ENCODE data around the gene MIGA2. TPM values are rescaled to one million over a fixed set of nuclear protein-coding genes. Genes with fewer than 3 reads are reported as not detected.
A peak's percentile ranks its signal among the peaks of the same experiment; 100 is the strongest.

MIGA2 gene
- total and polyA plus RNA-seq, 7 experiments from 2014 or later, result 7.1 to 73.4 (median 60.2) TPM

DNA sequence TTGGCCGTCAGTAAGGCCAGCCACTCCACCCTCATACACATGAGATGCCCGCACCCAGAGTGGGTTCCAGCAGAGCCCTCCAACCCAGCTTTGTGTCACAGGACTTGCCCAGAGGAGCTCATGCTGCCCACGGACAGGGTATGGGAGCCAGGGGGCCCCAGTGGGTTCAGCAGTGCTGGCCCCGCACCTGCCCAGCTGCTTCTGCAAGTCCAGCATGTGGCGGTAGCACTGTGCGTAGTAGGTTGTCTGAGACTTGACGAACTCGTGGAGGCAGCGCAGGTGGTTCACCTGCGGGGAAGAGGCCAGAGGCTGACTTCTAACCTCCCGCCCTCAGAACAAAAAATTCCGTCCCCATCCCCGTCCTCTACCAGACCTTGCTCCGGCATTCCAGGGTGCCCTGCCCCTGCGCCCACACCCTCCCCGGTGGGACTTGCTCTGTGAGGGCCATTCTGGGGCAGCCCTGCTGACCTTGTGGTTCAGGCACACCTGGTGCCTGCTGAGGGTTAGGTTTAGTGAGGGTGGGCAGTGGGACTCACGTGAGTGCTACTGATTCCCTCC, 26.8 kb upstream of the MIGA2 start:
- Mint-ChIP-seq H3K27me3 (no peaks in the 10 kb centered on the region), H3K4me1 (peaks cover 0 to 4% (median 0%) of the 10 kb centered on the region in 7 donors), H3K4me3 (no peak overlapping the region), H3K27ac (peak overlapping the region in 1 of 9 donors; percentile 56), H3K36me3 (peaks cover 0 to 14% (median 4%) of the 10 kb centered on the region in 5 donors), H3K9me3 (no peaks in the 10 kb centered on the region)
- CTCF ChIA-PET, result no interaction called here
- Histone ChIP-seq H3K4me3 (ENCODE audit: low read length) (no peak overlapping the region), H3K9me3 (ENCODE audit: control insufficient read depth in 2 of 3, low read length in 3 of 3) (no peaks in the 10 kb centered on the region), H3K27me3 (ENCODE audit: control insufficient read depth in 2 of 2, insufficient read depth in 2 of 2, low read length in 2 of 2) (no peaks in the 10 kb centered on the region), H3K36me3 (ENCODE audit: control insufficient read depth in 2 of 3, insufficient read depth in 3 of 3, low read length in 3 of 3) (peaks cover 0 to 99% (median 13%) of the 10 kb centered on the region in 3 experiments), H3K4me1 (ENCODE audit: control insufficient read depth in 2 of 2, insufficient read depth in 2 of 2, low read length in 2 of 2) (no peaks in the 10 kb centered on the region), H3K27ac (ENCODE audit: low read depth, low read length) (no peak overlapping the region)
- DNase-seq (no peak), ATAC-seq (no peak)
- POLR2A ChIA-PET, result no interaction called here
- intact Hi-C loops (cut with micrococcal nuclease), result no loop called here

DNA sequence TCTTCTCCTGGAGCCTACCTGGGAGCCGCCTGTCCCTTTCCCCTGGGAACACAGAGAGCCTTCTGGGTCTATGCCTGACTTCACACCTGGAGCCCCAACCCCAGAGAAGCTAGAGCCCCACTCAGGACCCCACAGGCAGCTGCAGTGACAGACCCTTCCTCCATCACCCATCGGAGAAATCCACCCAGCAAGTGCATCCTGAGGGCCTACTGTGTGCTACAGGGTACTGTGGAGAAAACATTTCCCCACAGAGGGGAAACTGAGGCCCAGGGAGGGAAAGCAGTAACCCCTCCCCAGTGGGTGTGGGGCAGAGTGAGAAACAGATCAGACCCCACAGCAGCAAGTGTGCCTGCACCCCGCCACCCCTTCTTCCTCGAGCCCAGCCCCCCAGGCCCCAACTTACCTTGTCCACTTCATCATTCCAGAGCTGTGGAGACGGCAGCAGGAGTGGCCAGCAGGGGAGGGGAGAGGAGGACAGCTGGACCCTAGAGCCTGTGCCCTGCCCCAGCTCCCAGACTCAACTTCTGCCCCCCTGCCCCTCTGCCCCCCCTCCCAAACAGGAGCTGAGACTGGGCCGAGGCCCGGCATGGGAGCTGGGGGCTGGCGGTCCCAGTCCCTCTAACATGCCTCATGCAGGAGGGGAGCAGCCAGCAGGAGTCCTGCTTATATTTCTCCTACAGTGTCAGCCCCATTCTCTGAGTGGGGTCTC, 26.0 kb upstream of the MIGA2 start:
- H3K27ac ChIP-seq (ENCODE audit: low read depth, low read length), result no peak overlapping the region
- H3K4me1 ChIP-seq (ENCODE audit: control insufficient read depth in 2 of 2, insufficient read depth in 2 of 2, low read length in 2 of 2), result no peaks in the 10 kb centered on the region
- intact Hi-C loops (cut with micrococcal nuclease), result no loop called here
- ChIA-PET POLR2A (no interaction called here), CTCF (no interaction called here)
- Mint-ChIP-seq H3K9me3 (no peaks in the 10 kb centered on the region), H3K27ac (no peak overlapping the region), H3K36me3 (peaks cover 0 to 11% (median 4%) of the 10 kb centered on the region in 5 donors), H3K4me3 (no peak overlapping the region), H3K4me1 (peaks cover 0 to 4% (median 0%) of the 10 kb centered on the region in 7 donors), H3K27me3 (no peaks in the 10 kb centered on the region)
- no peak overlapping the region for H3K4me3 ChIP-seq (ENCODE audit: low read length)
- DNase-seq (no peak), ATAC-seq (no peak)
- no peaks in the 10 kb centered on the region for H3K27me3 ChIP-seq (ENCODE audit: control insufficient read depth in 2 of 2, insufficient read depth in 2 of 2, low read length in 2 of 2)
- H3K9me3 ChIP-seq (ENCODE audit: control insufficient read depth in 2 of 3, low read length in 3 of 3), result no peaks in the 10 kb centered on the region
- H3K36me3 ChIP-seq (ENCODE audit: control insufficient read depth in 2 of 3, insufficient read depth in 3 of 3, low read length in 3 of 3), result peaks cover 0 to 98% (median 19%) of the 10 kb centered on the region in 3 experiments

DNA sequence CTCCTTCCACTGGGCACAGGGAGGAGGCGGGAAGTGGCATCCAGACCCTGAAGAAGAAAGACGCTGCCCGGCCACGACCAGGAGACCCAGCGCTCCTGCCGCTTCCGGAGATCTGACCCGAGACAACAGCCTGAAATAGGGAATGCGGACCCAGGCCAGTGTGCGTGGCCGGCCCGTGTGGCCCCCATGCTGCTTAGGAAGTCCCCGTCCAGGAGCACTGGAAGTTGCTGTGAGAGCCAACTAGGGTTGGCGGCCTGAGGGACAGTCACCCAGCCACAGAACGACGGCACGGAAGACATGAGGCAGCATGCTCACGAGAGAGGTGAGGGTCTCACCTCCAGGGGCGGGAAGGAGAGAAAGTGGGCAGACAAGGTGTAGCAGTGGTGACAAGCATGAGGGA, 25.3 kb upstream of the MIGA2 start:
- Histone ChIP-seq H3K27ac (ENCODE audit: low read depth, low read length) (no peak overlapping the region), H3K27me3 (ENCODE audit: control insufficient read depth in 2 of 2, insufficient read depth in 2 of 2, low read length in 2 of 2) (no peaks in the 10 kb centered on the region), H3K4me3 (ENCODE audit: low read length) (no peak overlapping the region), H3K36me3 (ENCODE audit: control insufficient read depth in 2 of 3, insufficient read depth in 3 of 3, low read length in 3 of 3) (peaks cover 0 to 94% (median 19%) of the 10 kb centered on the region in 3 experiments), H3K9me3 (ENCODE audit: control insufficient read depth in 2 of 3, low read length in 3 of 3) (no peaks in the 10 kb centered on the region), H3K4me1 (ENCODE audit: control insufficient read depth in 2 of 2, insufficient read depth in 2 of 2, low read length in 2 of 2) (no peaks in the 10 kb centered on the region)
- no peak overlapping the region for H3K27ac Mint-ChIP-seq
- H3K36me3 Mint-ChIP-seq, result peaks cover 0 to 8% (median 4%) of the 10 kb centered on the region in 5 donors
- ATAC-seq (no peak), DNase-seq (no peak)
- intact Hi-C loops (cut with micrococcal nuclease), result no loop called here
- H3K4me1 Mint-ChIP-seq, result peaks cover 0 to 4% (median 0%) of the 10 kb centered on the region in 7 donors
- ChIA-PET POLR2A (no interaction called here), CTCF (no interaction called here)
- no peaks in the 10 kb centered on the region for H3K9me3 Mint-ChIP-seq
- no peak overlapping the region for H3K4me3 Mint-ChIP-seq
- no peaks in the 10 kb centered on the region for H3K27me3 Mint-ChIP-seq

GRCh38 chr9:129011761-129012181, 24.7 kb upstream of the MIGA2 start:
- Histone ChIP-seq H3K4me3 (ENCODE audit: low read length) (no peak overlapping the region), H3K9me3 (ENCODE audit: control insufficient read depth in 2 of 3, low read length in 3 of 3) (no peaks in the 10 kb centered on the region), H3K4me1 (ENCODE audit: control insufficient read depth in 2 of 2, insufficient read depth in 2 of 2, low read length in 2 of 2) (no peaks in the 10 kb centered on the region), H3K36me3 (ENCODE audit: control insufficient read depth in 2 of 3, insufficient read depth in 3 of 3, low read length in 3 of 3) (peaks cover 0 to 88% (median 19%) of the 10 kb centered on the region in 3 experiments), H3K27me3 (ENCODE audit: control insufficient read depth in 2 of 2, insufficient read depth in 2 of 2, low read length in 2 of 2) (no peaks in the 10 kb centered on the region), H3K27ac (ENCODE audit: low read depth, low read length) (no peak overlapping the region)
- Mint-ChIP-seq H3K4me1 (peaks cover 0 to 3% (median 0%) of the 10 kb centered on the region in 7 donors), H3K9me3 (no peaks in the 10 kb centered on the region), H3K27me3 (no peaks in the 10 kb centered on the region), H3K4me3 (no peak overlapping the region), H3K36me3 (peaks cover 0 to 4% (median 2%) of the 10 kb centered on the region in 5 donors), H3K27ac (peak overlapping the region in 1 of 9 donors; percentile 52)
- ChIA-PET POLR2A (no interaction called here), CTCF (no interaction called here)
- DNase-seq, result no peak
- intact Hi-C loops (cut with micrococcal nuclease), result no loop called here
- ATAC-seq, result no peak

DNA sequence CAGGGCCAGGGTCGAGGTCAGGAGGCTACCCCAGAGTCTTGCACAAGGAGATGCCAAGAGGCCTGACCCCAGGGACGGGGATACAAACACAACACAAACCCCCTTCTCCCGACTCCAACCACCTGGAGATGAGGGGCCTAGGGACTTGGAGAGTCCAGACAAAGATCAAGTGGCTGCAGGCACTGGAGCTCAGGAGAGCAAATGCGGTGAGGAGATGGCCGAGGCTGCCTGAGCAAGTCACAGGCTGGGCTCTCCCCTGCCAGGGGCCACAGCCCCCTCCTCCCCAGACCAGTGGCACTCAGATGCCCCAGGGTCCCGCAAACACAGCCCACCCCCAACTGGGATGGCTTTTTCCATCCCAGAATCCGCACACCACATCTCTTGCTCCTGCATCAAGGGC, 24.1 kb upstream of the MIGA2 start:
- Mint-ChIP-seq H3K9me3 (no peaks in the 10 kb centered on the region), H3K4me3 (no peak overlapping the region), H3K27me3 (no peaks in the 10 kb centered on the region), H3K4me1 (peaks cover 0 to 3% (median 0%) of the 10 kb centered on the region in 7 donors), H3K27ac (no peak overlapping the region), H3K36me3 (peaks cover 0 to 6% (median 3%) of the 10 kb centered on the region in 5 donors)
- no peak overlapping the region for H3K27ac ChIP-seq (ENCODE audit: low read depth, low read length)
- ATAC-seq, result no peak
- ChIA-PET CTCF (no interaction called here), POLR2A (no interaction called here)
- no peaks in the 10 kb centered on the region for H3K9me3 ChIP-seq (ENCODE audit: control insufficient read depth in 2 of 3, low read length in 3 of 3)
- H3K4me1 ChIP-seq (ENCODE audit: control insufficient read depth in 2 of 2, insufficient read depth in 2 of 2, low read length in 2 of 2), result no peaks in the 10 kb centered on the region
- no peak overlapping the region for H3K4me3 ChIP-seq (ENCODE audit: low read length)
- peaks cover 0 to 83% (median 19%) of the 10 kb centered on the region in 3 experiments for H3K36me3 ChIP-seq (ENCODE audit: control insufficient read depth in 2 of 3, insufficient read depth in 3 of 3, low read length in 3 of 3)
- no peaks in the 10 kb centered on the region for H3K27me3 ChIP-seq (ENCODE audit: control insufficient read depth in 2 of 2, insufficient read depth in 2 of 2, low read length in 2 of 2)
- intact Hi-C loops (cut with micrococcal nuclease), result no loop called here
- no peak for DNase-seq

- intact Hi-C loops (cut with micrococcal nuclease), result no loop called here
- Mint-ChIP-seq H3K4me1 (peaks cover 0 to 3% (median 0%) of the 10 kb centered on the region in 7 donors), H3K27ac (no peak overlapping the region), H3K27me3 (no peaks in the 10 kb centered on the region), H3K4me3 (no peak overlapping the region), H3K36me3 (peaks cover 0 to 6% (median 2%) of the 10 kb centered on the region in 5 donors), H3K9me3 (no peaks in the 10 kb centered on the region)
- ChIA-PET POLR2A (no interaction called here), CTCF (no interaction called here)
- ATAC-seq (no peak), DNase-seq (no peak)
- Histone ChIP-seq H3K36me3 (ENCODE audit: control insufficient read depth in 2 of 3, insufficient read depth in 3 of 3, low read length in 3 of 3) (peaks cover 0 to 81% (median 19%) of the 10 kb centered on the region in 3 experiments), H3K4me3 (ENCODE audit: low read length) (no peak overlapping the region), H3K27me3 (ENCODE audit: control insufficient read depth in 2 of 2, insufficient read depth in 2 of 2, low read length in 2 of 2) (no peaks in the 10 kb centered on the region), H3K27ac (ENCODE audit: low read depth, low read length) (no peak overlapping the region), H3K4me1 (ENCODE audit: control insufficient read depth in 2 of 2, insufficient read depth in 2 of 2, low read length in 2 of 2) (no peaks in the 10 kb centered on the region), H3K9me3 (ENCODE audit: control insufficient read depth in 2 of 3, low read length in 3 of 3) (no peaks in the 10 kb centered on the region)
These were observed 23.5 kb upstream of the MIGA2 start for GRCh38 chr9:129012893-129013448.
